Activated CD8-positive, alpha-beta memory T cell treated with anti-CD3 and anti-CD28 coated beads, Interleukin-2, amount 50 U/mL, for 4 hours (primary cell): ENCODE results near the gene TCFL5.

Experiments
- DNase-seq: peaks from one replicate; pipeline ENCODE4 v3.0.0-alpha.2; 2020

The TCFL5 gene

GRCh38 chr20:62832212-62832922 is 29.3 kb downstream of the TCFL5 start:
- DNase-seq: no peak

DNA sequence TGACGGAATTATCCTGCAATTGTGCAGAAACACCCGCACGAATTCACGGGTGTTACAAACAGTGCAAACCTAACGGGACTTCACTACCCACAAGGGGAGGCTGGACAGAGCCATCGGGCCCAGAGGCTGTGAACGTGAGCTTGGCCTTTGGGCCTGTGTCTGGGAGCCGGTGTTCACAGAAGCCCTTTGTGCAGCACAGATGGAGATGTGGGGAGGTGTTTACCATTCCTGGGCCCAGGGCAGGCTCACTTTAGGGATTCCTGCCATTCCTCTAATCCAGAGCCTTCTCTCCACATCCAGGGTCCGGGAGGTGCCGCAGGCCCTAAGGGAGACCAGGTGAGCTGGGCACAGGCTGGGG is 29.8 kb downstream of the TCFL5 start:
- DNase-seq: no peak

GRCh38 chr20:62831361-62831788 is 30.2 kb downstream of the TCFL5 start:
- DNase-seq: no peak

GRCh38 chr20:62830821-62831220 is 30.8 kb downstream of the TCFL5 start:
- DNase-seq: no peak

DNA sequence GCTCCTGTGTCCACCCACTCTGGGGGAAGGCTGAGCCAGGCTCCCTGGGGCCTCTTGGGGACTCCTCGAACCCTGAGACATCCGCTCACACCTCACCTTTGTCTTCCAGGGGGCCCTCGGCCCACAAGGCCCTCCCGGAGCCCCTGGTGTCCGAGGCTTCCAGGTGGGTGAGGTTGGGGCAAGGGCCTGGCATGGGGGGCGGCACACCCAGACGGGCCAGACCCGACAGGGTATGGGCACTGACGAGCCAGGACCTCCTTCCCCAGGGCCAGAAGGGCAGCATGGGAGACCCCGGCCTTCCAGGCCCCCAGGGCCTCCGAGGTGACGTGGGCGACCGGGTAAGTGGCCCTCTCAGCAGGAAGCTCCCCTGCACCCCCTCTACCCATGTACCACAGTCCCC is 31.4 kb downstream of the TCFL5 start:
- DNase-seq: no peak

DNA sequence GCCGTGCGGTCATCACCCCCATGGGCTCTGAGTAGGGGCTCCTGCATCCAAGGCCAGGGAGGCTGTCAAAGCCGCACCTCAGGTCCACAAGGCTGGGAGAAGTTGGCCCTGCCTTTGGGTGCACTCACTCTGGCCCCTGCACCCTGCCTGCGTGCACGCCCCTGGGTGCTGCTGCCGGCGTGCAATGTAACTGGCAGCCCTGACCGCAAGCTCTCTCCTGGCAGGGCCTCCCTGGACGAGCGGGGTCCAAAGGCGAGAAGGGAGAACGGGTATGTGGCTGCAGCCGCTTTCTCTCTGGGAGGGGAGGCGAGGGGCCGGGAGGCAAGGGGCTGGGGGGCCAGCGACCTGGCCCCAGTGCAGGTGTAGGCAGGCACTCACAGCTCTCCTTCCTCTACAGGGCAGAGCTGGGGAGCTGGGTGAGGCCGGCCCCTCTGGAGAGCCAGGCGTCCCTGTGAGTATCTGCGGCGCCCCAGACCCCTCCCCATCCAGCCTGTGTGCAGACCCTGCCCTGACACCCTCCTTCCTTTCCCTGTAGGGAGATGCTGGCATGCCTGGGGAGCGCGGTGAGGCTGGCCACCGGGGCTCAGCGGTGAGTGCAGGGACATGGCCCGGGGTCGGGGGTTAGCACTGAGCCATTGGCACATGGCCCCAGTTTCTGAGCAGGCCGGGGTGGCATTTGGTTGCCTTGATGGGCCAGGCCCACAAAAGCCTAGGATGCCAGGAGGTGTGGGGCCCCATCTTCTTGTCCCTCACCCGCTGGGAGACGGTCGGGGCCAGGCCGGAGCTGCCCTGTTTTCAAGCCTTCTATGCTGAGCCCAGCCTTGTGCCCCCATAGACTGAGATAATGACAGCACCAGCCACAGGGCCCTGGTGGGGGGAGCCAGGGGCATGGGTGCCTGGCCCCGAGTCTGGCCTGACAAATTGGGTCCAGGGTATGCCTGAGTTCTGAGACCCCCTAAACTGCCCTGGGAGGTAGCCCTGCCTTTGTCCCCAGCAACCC is 32.1 kb downstream of the TCFL5 start:
- DNase-seq: no peak

DNA sequence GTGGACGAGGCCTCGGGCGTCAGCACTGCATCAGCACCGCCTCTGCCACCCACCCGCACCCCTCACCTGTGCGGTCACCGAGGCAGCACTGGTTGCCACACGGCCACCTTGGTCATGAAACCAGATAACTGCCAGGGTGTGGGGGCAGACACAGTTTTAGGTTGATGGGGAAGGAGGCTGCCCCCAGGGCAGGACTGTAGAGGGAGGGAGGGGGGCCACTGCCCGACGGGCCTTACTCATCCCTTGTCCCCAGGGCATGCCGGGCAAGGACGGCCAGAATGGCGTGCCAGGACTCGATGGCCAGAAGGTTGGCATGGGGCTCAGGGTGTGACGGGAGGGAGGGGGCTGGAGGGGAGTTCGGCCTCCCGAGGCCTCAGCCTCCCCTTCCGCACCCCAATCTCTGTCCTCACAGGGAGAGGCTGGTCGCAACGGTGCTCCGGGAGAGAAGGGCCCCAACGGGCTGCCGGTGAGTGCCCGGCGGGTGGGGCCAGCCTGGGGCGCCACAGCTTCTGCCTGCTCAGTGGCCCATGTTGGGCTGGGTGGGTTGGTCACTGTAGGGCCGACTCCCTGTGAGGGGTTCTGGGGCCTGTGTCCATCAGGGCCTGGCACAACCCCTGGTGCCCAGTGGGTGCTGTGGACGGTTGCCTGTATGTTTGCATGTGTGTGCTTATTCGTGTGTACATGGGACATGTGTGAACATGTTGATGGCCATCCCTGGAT is 33.0 kb downstream of the TCFL5 start:
- DNase-seq: no peak

- no peak for DNase-seq
These were observed 33.6 kb downstream of the TCFL5 start for GRCh38 chr20:62828051-62828450.

DNA sequence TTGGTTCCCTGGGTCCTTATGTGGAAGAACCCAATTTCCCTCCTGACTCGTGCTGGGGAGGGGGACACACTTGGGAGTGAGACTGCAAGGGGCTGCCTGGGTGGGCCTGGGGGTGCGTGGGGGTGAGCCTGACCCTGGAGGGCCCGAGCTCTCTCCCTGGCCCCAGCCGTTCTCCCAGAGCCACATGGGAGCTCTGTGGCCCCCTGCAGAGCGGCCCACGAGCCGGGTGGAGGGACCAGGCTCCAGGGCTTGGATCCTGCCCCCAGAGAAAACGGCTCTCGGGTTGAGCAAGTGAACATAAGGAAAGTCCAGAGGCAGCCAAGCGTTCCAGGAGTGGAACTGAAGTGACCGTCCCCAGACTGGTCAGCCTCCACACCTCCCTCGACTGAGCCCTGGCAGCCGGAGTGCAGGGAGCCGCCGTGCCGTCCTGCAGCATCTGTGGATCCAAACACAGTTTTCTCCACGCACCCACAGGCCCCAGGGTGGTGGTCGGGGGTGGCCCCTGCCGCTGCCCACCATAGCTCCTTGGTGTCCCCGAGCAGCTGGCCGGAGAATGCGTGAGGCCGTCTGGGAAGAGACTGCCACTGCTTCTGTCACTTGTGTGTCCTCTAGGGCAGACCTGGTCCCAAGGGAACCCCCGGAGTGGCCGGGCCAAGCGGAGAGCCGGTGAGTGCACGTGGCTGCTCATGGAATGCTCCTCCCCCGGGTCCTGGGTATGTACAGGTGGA is 34.1 kb downstream of the TCFL5 start:
- DNase-seq: no peak

- no peak for DNase-seq
These were observed 34.8 kb downstream of the TCFL5 start for GRCh38 chr20:62826646-62827310.

- DNase-seq: no peak
These were observed 35.5 kb downstream of the TCFL5 start for GRCh38 chr20:62825986-62826645.

DNA sequence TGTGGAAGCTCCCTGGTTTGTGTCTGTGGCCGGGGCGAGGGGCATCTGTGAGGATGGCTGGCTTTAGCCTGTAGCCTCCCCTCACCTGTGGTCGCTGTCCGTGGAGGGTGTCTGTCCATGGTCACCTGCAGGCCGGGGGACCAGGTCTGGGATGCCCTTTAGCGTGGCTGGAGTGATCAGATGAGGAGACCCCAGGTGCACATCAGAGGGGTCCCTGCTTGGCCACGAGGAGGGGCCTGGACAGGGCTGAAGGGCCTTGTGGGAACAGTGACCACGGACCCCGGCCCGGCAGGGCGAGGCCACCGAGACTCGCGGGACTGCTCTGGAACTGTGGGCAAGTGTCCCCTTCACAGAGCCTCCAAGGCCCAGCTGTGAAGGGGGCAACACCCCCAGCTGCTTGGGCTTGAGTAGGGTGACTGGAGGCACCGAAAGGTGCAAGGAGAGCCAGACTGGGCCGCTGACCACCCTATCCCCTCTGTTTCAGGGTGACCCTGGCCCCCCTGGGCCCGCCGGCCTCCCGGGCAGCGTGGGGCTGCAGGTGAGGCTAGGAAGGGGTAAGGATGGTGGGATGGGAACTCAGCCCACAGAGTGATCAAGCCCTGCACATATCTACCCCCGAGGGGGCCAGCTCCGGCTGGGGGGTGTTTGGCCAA is 36.2 kb downstream of the TCFL5 start:
- DNase-seq: no peak

GRCh38 chr20:62824476-62825332 is 36.9 kb downstream of the TCFL5 start:
- DNase-seq: no peak

- no peak for DNase-seq
These were observed 37.7 kb downstream of the TCFL5 start for GRCh38 chr20:62823688-62824475.

GRCh38 chr20:62822788-62823651 is 38.6 kb downstream of the TCFL5 start:
- no peak for DNase-seq

DNA sequence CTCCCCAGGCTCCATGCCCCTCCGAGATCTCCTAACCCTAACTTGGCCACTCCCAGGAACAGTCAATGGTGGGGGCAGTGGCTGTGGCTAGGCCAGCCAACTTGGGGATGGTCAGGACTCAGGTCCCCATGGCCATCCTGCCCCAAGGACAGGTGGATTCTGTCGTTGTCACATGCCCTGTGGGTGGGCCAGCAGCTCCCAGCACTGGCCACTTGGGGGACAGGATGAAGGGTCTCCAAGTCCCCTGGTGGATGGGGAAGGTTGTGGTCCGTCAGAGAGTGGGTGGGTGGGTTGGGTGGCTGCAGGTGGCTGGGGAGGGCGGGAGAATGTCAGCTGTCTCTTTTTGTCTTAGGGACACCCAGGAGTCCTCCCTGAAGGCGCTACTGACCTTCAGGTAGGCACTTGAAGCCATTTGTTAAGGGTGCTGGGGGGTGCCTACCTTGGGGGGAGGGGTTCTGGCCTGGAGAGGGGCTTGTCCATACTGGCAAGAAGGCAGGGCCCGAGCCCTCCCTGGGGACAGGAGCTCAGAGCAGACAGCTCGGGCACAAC is 39.3 kb downstream of the TCFL5 start:
- no peak for DNase-seq

DNA sequence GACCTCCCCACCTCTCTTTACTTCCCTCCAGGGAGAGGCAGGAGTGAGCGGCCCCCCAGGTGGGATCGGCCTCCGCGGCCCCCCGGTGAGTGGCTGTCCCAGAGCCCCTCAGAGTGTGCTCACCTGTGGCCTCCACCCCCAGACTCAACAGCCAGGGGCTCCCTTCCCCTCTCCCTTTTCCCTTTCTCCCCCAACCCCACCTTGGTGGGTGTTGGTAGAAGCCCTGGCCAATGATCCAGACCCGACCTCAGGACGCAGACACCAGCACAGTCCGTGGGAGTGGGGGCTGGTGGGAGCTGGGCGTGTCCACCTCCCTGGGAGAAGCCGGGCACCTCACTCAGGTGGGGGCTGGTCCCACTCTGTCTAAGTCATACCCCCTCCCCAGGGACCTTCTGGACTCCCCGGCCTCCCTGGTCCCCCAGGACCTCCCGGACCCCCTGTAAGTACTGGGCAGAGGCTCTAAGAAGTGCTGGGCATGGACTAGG is 39.9 kb downstream of the TCFL5 start:
- no peak for DNase-seq
